ENCODE results near the gene GALNT2.

Gene GALNT2

DNA sequence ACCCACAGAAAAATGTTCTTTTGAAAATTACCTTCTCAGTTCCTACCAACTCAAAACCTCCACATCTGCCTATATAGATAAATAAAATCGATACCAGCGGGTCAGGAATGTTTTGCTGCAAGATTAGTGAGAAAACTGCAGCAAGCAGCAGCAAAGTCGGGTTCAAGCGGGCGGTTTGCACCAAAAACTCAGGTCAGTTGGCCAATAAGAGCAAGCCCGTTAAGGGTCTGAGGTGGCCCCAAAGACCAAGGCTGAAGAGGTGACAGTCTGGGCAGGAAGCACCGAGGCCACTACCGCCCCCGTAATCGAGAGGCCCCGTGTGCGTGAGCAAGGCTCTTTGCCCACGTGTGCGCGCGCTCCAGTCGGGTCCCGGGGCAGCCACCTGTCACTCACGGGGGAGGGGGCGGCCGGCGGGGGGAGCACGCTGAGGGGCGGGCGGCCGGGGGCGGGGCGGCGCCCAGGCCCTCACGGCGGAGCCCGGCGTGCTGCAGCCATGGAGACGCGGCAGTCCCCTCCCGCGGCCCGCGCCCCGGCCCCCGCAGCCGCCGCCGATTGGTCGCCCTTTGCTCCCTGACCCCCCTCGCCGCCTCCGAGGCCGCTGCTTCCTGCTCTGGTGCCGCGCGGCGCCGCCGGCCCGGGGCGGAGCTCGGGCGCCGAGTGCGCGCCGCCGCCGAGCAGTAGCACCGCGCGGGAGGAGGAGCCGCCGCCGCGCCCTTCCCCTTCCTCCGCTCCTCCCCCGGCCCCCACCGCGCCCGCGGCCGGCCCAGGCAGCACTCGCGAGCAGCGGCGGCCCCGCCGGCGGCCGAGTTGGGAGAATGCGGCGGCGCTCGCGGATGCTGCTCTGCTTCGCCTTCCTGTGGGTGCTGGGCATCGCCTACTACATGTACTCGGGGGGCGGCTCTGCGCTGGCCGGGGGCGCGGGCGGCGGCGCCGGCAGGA lies at the start of gene GALNT2:
Gene GALNT2 (plus strand): TSS at position 773 of the 939 bp plus-strand sequence. CDS start 43 bp downstream, at position 816.
- DNase-seq (ENCODE audit: low read depth) = peak; percentile 34
- H3K4me3 ChIP-seq (ENCODE audit: low read depth, low read length) = peak within 1 kb of the TSS; percentile 93
- in situ Hi-C loops (cut with HindIII; ENCODE audit: low sequenced_read_pairs) = no loop called here
- TF ChIP-seq CTCF (IDR thresholded peaks at IDR 0.05; ENCODE audit: low read depth, low read length, missing control alignments) = no peak

GRCh38 chr1:230020451-230020850 lies 46.6 kb upstream of the GALNT2 start:
- no peak overlapping the region for H3K4me3 ChIP-seq (ENCODE audit: low read depth, low read length)
- no peak for DNase-seq (ENCODE audit: low read depth)
- TF ChIP-seq CTCF (IDR thresholded peaks at IDR 0.05; ENCODE audit: low read depth, low read length, missing control alignments) = no peak
- in situ Hi-C loops (cut with HindIII; ENCODE audit: low sequenced_read_pairs) = no loop called here

DNA sequence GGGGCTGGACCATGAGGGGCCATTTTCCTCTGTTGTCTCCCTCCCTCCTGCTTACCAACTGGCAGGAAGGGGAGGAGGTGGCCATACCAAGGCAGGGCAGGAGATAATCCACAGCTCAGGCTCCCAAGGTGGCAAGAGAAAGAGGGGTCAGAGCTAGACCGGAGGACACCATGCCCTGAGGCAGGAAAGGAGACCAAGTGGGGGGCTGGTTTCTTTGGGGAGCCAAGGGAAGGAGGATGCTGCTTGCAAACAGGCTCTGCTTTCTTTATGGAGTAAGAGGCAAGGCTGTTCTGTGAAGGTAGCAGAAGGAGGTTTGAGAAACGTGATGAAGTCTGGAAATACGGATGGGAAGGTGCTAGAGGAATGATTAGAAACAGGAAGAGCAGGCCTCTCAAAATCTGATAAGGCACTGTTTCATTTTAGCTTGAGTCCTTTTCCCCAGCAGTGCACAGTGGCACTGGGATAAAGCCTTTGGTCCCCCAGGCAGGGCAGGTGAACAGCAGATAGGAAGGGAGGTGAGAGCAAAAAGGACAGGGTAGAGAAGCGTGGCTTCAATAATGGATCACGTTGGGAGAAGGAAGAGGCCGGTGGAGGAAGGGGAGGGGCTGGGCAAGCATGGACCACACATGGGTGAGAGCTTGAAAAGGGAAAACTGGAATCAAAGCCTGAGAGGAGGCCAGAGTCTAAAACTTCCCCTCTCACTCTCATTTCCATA lies 44.2 kb upstream of the GALNT2 start:
- DNase-seq (ENCODE audit: low read depth) = no peak
- H3K4me3 ChIP-seq (ENCODE audit: low read depth, low read length) = no peak overlapping the region
- in situ Hi-C loops (cut with HindIII; ENCODE audit: low sequenced_read_pairs) = no loop called here
- no peak for TF ChIP-seq CTCF (IDR thresholded peaks at IDR 0.05; ENCODE audit: low read depth, low read length, missing control alignments)

DNA sequence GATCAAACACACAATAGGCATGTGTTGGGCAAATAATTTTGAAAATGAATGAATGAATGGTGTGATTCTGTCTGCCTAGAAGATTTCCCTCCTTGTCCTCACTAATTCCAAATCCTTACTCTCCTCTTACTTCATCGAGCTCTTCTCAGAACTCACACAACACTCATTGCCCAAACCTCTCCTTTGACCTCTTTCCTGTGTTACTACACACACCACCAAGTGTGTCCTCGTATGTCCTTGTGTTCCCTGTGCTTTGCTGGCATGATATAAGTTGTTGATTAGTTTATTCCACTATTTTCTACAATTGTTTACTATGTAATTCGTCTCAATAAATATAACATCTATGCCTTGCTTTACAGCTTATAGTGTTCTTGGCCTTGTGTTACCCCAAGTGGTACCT lies 41.4 kb upstream of the GALNT2 start:
- TF ChIP-seq CTCF (IDR thresholded peaks at IDR 0.05; ENCODE audit: low read depth, low read length, missing control alignments) = no peak
- in situ Hi-C loops (cut with HindIII; ENCODE audit: low sequenced_read_pairs) = no loop called here
- H3K4me3 ChIP-seq (ENCODE audit: low read depth, low read length) = no peak overlapping the region
- no peak for DNase-seq (ENCODE audit: low read depth)

GRCh38 chr1:230026139-230026538 lies 40.9 kb upstream of the GALNT2 start:
- no peak for DNase-seq (ENCODE audit: low read depth)
- in situ Hi-C loops (cut with HindIII; ENCODE audit: low sequenced_read_pairs) = no loop called here
- no peak overlapping the region for H3K4me3 ChIP-seq (ENCODE audit: low read depth, low read length)
- TF ChIP-seq CTCF (IDR thresholded peaks at IDR 0.05; ENCODE audit: low read depth, low read length, missing control alignments) = no peak

- in situ Hi-C loops (cut with HindIII; ENCODE audit: low sequenced_read_pairs) = no loop called here
- TF ChIP-seq CTCF (IDR thresholded peaks at IDR 0.05; ENCODE audit: low read depth, low read length, missing control alignments) = no peak
- DNase-seq (ENCODE audit: low read depth) = no peak
- no peak overlapping the region for H3K4me3 ChIP-seq (ENCODE audit: low read depth, low read length)
Measured at GRCh38 chr1:230026572-230026971, 40.5 kb upstream of the GALNT2 start.
